Psoas muscle (tissue), 8 donors: ENCODE data around the gene TNFRSF14. TPM values are rescaled to one million over a fixed set of nuclear protein-coding genes. Genes with fewer than 3 reads are reported as not detected.

Experiments
- ATAC-seq, 4 donors: fragments of 200-7000 bp; cut with Tn5 transposase; one replicate each; pipeline ENCODE4 v1.9.1; 2020; ENCODE audit warnings: moderate library complexity in 3 of 4, mild to moderate bottlenecking in 2 of 4
- DNase-seq, 2 donors: peaks; one replicate each; pipeline ENCODE4 v3.0.0-alpha.2; 2020
- H3K27ac ChIP-seq: fragments of 200-600 bp; one replicate; pipeline ENCODE4 v1.8.0; 2022
- H3K27me3 ChIP-seq, 3 donors: fragments of 200-600 bp in 1 of 3; one replicate each; pipeline versions ENCODE4 v1.6.1 to v1.8.0; 2013 to 2022; ENCODE audit warnings: low read length in 2 of 3, mild to moderate bottlenecking in 2 of 3, moderate library complexity in 1 of 3; ENCODE audit not compliant: insufficient read depth in 3 of 3
- H3K36me3 ChIP-seq, 2 donors: fragments of 200-600 bp in 1 of 2; one replicate each; pipeline versions ENCODE4 v1.6.1 to v1.8.0; 2013 to 2022; ENCODE audit warnings: low read depth in 1 of 2, mild to moderate bottlenecking in 1 of 2, moderate library complexity in 1 of 2; ENCODE audit not compliant: insufficient read depth in 1 of 2
- H3K4me1 ChIP-seq: fragments of 200-600 bp; one replicate; pipeline ENCODE4 v1.8.0; 2022
- H3K4me3 ChIP-seq: fragments of 200-600 bp; one replicate; pipeline ENCODE4 v1.8.0; 2022; ENCODE audit warnings: mild to moderate bottlenecking
- H3K9me3 ChIP-seq: fragments of 200-600 bp; one replicate; pipeline ENCODE4 v1.8.0; 2022
- WGBS, 3 donors: extraction: QIAGEN DNeasy Blood & Tissue Kit; methylation state at CpG; one replicate each; pipeline versions ENCODE4 v1.1.6 to v1.1.7; 2013; 5-methylcytosine and 5-hydroxymethylcytosine counted together
- intact Hi-C, 2 donors: fragments of 100-400 bp; cut with DNase I; formaldehyde crosslinking; loops; one replicate each; pipeline versions ENCODE4 v1.11.0 to v1.14.2; 2022
- polyA plus RNA-seq, 3 donors: library from polyadenylated mRNA; stranded (reverse); fragments of 200-250 nt; gene quantifications; one replicate each; pipeline ENCODE4 v1.2.3, GENCODE V29; 2013
- total RNA-seq, 4 donors: library from RNA; stranded (reverse); fragmentation: NEBNext Ultra II Directional in 2 of 4; extraction: Animal tissue kit (Norgen Biotek cat#: 25700) in 2 of 4; gene quantifications; one replicate each; pipeline versions ENCODE4 v1.2.1 to v1.2.4, GENCODE V29; 2021 to 2023
- TF ChIP-seq, protein P1 (sequence below): fragments of 200-600 bp; IDR thresholded peaks from one replicate; pipeline ENCODE4 v1.8.0; 2022; ENCODE audit warnings: antibody characterized with exemption
- donor health status: healthy with polysubstance abuse.
- donor health status: DM: no; HTN: no; CAD: no; lungs with moderate emphysema.
- donor health status: Bipolar disorder and iron deficiency.
- donor health status: healthy.
- donor health status: DM: yes; HTN: yes; CAD: no.
- donor health status: DM: no; HTN: no; CAD: no.
- donor health status: DM: no; HTN: no; CAD: no.
- donor health status: DM: yes; HTN: yes; CAD: no.

Gene TNFRSF14
- total and polyA plus RNA-seq, 7 donors, result 6.2 to 10.8 (median 8.2) TPM

DNA sequence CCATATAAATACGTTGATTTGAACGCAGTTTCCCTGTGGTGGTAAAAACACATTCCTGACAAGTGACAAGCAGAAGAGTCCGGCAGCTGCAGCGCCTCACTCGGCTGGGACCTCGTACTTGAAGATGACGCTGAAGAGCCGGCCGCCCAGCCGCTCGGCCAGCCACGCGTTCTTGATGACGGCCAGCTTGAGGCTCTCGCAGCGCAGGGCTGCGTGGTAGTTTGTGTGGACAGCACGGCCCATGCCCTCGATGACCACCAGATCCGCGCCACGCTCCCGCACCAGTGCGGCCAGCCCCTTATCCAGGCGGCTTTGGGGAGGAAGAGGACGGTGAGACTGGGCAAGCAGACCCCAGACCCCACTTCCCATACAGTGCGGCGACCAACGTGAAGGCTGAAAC is 47.4 kb upstream of the TNFRSF14 start:
- no peak overlapping the region for H3K27ac ChIP-seq
- no peak for DNase-seq
- 92 to 94% (median 92%) methylated on average over 26 to 29 of the region's 29 CpGs for WGBS, 3 donors
- intact Hi-C loops, result no loop called here
- peaks cover 30 to 63% of the 10 kb centered on the region in 2 donors for H3K36me3 ChIP-seq
- H3K9me3 ChIP-seq, result no peaks in the 10 kb centered on the region
- H3K27me3 ChIP-seq, result peaks cover 0 to 17% (median 6%) of the 10 kb centered on the region in 3 donors
- no peak for ATAC-seq
- H3K4me1 ChIP-seq, result no peaks in the 10 kb centered on the region
- no peak overlapping the region for H3K4me3 ChIP-seq
- TF ChIP-seq, protein P1, sequence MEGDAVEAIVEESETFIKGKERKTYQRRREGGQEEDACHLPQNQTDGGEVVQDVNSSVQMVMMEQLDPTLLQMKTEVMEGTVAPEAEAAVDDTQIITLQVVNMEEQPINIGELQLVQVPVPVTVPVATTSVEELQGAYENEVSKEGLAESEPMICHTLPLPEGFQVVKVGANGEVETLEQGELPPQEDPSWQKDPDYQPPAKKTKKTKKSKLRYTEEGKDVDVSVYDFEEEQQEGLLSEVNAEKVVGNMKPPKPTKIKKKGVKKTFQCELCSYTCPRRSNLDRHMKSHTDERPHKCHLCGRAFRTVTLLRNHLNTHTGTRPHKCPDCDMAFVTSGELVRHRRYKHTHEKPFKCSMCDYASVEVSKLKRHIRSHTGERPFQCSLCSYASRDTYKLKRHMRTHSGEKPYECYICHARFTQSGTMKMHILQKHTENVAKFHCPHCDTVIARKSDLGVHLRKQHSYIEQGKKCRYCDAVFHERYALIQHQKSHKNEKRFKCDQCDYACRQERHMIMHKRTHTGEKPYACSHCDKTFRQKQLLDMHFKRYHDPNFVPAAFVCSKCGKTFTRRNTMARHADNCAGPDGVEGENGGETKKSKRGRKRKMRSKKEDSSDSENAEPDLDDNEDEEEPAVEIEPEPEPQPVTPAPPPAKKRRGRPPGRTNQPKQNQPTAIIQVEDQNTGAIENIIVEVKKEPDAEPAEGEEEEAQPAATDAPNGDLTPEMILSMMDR, result no peak

- Histone ChIP-seq H3K36me3 (peaks cover 30 to 70% of the 10 kb centered on the region in 2 donors), H3K4me1 (no peaks in the 10 kb centered on the region), H3K9me3 (no peaks in the 10 kb centered on the region), H3K27me3 (peaks cover 0 to 10% (median 3%) of the 10 kb centered on the region in 3 donors), H3K4me3 (no peak overlapping the region), H3K27ac (no peak overlapping the region)
- ATAC-seq (no peak), DNase-seq (no peak)
- TF ChIP-seq, protein P1, result no peak
- WGBS, 3 donors, result 56 to 72% (median 61%) methylated on average over 11 of the region's 11 CpGs
- intact Hi-C loops, result no loop called here
These were observed 46.6 kb upstream of the TNFRSF14 start for GRCh38 chr1:2509589-2509988.

- ATAC-seq (no peak), DNase-seq (no peak)
- H3K4me1 ChIP-seq, result no peaks in the 10 kb centered on the region
- H3K4me3 ChIP-seq, result no peak overlapping the region
- no peak overlapping the region for H3K27ac ChIP-seq
- 92 to 94% (median 93%) methylated on average over 26 to 27 of the region's 27 CpGs for WGBS, 3 donors
- TF ChIP-seq, protein P1, result no peak
- H3K27me3 ChIP-seq, result no peaks in the 10 kb centered on the region
- no peaks in the 10 kb centered on the region for H3K9me3 ChIP-seq
- H3K36me3 ChIP-seq, result peaks cover 30 to 79% of the 10 kb centered on the region in 2 donors
- intact Hi-C loops, result no loop called here
These were observed 45.6 kb upstream of the TNFRSF14 start for GRCh38 chr1:2510366-2511155.

- no peaks in the 10 kb centered on the region for H3K27me3 ChIP-seq
- no peaks in the 10 kb centered on the region for H3K4me1 ChIP-seq
- H3K9me3 ChIP-seq, result no peaks in the 10 kb centered on the region
- peaks cover 42 to 98% of the 10 kb centered on the region in 2 donors for H3K36me3 ChIP-seq
- no peak for DNase-seq
- no peak overlapping the region for H3K4me3 ChIP-seq
- TF ChIP-seq, protein P1, result no peak
- no peak overlapping the region for H3K27ac ChIP-seq
- no peak for ATAC-seq
- 83 to 84% (median 83%) methylated on average over 31 of the region's 31 CpGs for WGBS, 3 donors
- intact Hi-C loops, result no loop called here
These were observed 43.2 kb upstream of the TNFRSF14 start for GRCh38 chr1:2512862-2513421.
